Measurements from ENCODE around the gene SOAT2.
"Not testable (repeated sequence)": the region's sequence is repeated elsewhere in the genome, so short reads cannot be mapped to it uniquely, and the experiment has no call there.

SOAT2 gene

GRCh38 chr12:53105712-53106439, 2.6 kb downstream of the SOAT2 start:
- no peak for DNase-seq

- no peak for DNase-seq
These were observed 3.8 kb downstream of the SOAT2 start for GRCh38 chr12:53107122-53107521.

- not testable (repeated sequence) for DNase-seq
These were observed 9.1 kb downstream of the SOAT2 start for GRCh38 chr12:53112431-53112830.

GRCh38 chr12:53113136-53113705, 9.9 kb downstream of the SOAT2 start:
- DNase-seq = no peak

GRCh38 chr12:53113951-53114350, 10.7 kb downstream of the SOAT2 start:
- DNase-seq = no peak

- DNase-seq = no peak
These were observed 12.0 kb downstream of the SOAT2 start for GRCh38 chr12:53115112-53115890.

GRCh38 chr12:53115891-53116648, 12.8 kb downstream of the SOAT2 start:
- no peak for DNase-seq

GRCh38 chr12:53118751-53119300, 15.5 kb downstream of the SOAT2 start:
- DNase-seq = no peak

- DNase-seq = no peak
These were observed 17.6 kb downstream of the SOAT2 start for GRCh38 chr12:53120685-53121525.

GRCh38 chr12:53122961-53123468, 19.7 kb downstream of the SOAT2 start:
- no peak for DNase-seq

GRCh38 chr12:53123578-53124351, 20.5 kb downstream of the SOAT2 start:
- no peak for DNase-seq

GRCh38 chr12:53124352-53124723, 21.1 kb downstream of the SOAT2 start:
- no peak for DNase-seq

GRCh38 chr12:53127169-53127568, 23.9 kb downstream of the SOAT2 start:
- DNase-seq = no peak

GRCh38 chr12:53128780-53129569, 25.7 kb downstream of the SOAT2 start:
- no peak for DNase-seq

GRCh38 chr12:53131844-53132243, 28.6 kb downstream of the SOAT2 start:
- DNase-seq = no peak

GRCh38 chr12:53133722-53134121, 30.4 kb downstream of the SOAT2 start:
- DNase-seq = no peak

GRCh38 chr12:53143355-53143754, 40.1 kb downstream of the SOAT2 start:
- no peak for DNase-seq

- no peak for DNase-seq
These were observed 42.3 kb downstream of the SOAT2 start for GRCh38 chr12:53145383-53146260.

- no peak for DNase-seq
These were observed 43.9 kb downstream of the SOAT2 start for GRCh38 chr12:53147181-53147580.
